ENCODE data around the gene RABGGTA.

The RABGGTA gene

DNA sequence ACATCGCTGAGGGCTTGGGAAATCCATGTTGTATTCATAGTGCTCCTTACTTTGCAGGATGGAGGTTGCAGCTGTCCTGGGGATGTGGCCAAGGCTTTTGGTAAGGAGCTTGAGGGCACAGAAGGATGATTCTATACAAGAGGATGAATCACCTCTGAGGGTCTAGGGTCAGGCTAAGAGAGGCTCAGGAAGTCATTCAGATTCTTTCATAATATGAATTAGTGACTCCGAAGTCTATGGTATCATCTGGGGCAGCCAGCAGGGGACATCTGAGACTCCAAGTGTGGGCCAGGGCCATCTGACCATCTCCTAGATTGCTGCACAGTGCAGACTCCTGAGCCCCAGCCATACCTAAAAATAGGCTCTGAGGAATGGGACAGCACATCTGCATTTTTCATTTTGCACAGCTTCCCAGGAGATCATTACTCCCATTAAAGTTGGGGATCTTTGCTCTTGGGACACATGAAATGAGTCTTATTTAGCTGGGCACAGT, 33.9 kb downstream of the RABGGTA start:
- no peak for DNase-seq (ENCODE audit: insufficient read length, low spot score)
- TF ChIP-seq PAX5 (IDR thresholded peaks at IDR 0.05; ENCODE audit: insufficient read depth, low read length, severe bottlenecking) (no peak), POU2F2 (IDR thresholded peaks at IDR 0.05; ENCODE audit: low read depth, low read length) (no peak), POLR2AphosphoS5 (IDR thresholded peaks at IDR 0.05; ENCODE audit: low read depth, low read length) (no peak), TAF1 (IDR thresholded peaks at IDR 0.05; ENCODE audit: low read depth, low read length) (no peak), POLR2A (IDR thresholded peaks at IDR 0.05; ENCODE audit: low read depth, low read length) (no peak), SPI1 (IDR thresholded peaks at IDR 0.05; ENCODE audit: low read depth, low read length) (no peak)
- no peak for FAIRE-seq

DNA sequence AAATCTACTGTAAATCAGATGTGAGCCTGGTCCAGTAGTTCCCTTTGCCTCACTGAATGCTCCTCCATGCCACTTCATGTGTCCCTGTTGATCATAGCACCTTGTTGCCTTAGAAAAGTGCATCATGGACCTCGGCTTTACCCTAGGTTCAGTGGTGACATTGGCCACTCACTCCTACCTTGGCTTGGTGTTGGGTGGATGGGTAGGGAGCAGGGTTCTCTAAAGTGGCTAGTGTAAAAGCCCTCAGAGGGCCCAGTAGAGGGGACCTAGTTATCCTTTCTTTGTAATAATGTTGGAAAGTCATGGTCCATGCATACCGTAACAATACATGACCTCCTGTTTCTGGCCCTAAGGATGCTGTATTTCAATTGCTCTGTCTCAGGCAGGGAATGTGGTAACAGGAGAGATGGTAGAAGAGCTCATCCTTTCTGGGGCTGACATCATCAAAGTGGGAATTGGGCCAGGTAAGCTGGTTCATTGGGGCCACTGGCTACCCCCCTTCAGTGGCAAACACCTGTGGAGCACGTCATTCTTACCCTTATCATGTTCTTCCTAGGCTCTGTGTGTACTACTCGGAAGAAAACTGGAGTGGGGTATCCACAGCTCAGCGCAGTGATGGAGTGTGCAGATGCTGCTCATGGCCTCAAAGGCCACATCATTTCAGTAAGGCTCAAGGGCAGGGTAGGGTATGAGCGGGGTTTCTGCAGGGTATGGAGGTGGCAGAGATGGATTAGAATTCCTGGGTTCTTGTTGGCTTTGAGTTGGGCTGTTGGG, 34.5 kb downstream of the RABGGTA start:
- TF ChIP-seq TAF1 (IDR thresholded peaks at IDR 0.05; ENCODE audit: low read depth, low read length) = no peak
- TF ChIP-seq PAX5 (IDR thresholded peaks at IDR 0.05; ENCODE audit: insufficient read depth, low read length, severe bottlenecking) = no peak
- TF ChIP-seq SPI1 (IDR thresholded peaks at IDR 0.05; ENCODE audit: low read depth, low read length) = no peak
- TF ChIP-seq POLR2A (IDR thresholded peaks at IDR 0.05; ENCODE audit: low read depth, low read length) = peak; percentile 40; the same call in 1 of the 2 replicates
- TF ChIP-seq POLR2AphosphoS5 (IDR thresholded peaks at IDR 0.05; ENCODE audit: low read depth, low read length) = peak; percentile 33; the same call in 1 of the 2 replicates
- DNase-seq (ENCODE audit: insufficient read length, low spot score) (no peak), FAIRE-seq (no peak)

DNA sequence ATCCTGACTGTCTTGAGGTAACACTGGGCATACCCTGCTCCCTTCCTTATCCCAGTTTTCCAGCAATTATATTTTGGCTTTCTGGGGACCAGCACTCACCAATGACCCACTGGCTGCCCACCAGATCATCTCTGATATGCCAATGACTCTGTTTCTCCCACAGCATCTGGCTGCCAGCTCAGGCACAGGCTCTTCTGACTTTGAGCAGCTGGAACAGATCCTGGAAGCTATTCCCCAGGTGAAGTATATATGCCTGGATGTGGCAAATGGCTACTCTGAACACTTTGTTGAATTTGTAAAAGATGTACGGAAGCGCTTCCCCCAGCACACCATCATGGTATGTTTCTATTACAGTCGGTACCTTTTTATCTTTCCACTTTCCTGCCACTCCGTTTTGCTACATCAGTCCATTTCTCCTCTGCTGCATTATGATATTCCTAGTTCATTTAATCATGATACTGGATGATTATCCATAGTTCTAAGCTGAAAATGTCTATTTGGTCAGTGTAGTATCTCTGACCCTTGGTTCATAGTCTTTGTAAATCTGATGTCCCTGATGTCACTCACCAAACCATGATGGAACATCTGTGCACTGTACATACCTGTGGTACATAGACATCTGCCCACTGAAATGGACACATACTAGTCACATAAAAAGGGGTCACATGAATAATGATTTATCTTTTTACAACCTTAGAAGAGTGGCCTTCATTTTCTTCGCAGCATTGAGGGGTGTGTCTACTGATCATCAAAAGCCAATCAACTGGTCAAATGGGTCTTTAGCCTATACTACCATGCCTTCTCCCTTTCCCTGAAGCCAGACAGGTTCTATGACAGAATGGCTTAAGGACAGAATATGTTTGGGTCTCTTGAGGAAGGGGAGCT, 35.4 kb downstream of the RABGGTA start:
- FAIRE-seq (no peak), DNase-seq (ENCODE audit: insufficient read length, low spot score) (no peak)
- TF ChIP-seq PAX5 (IDR thresholded peaks at IDR 0.05; ENCODE audit: insufficient read depth, low read length, severe bottlenecking) (no peak), TAF1 (IDR thresholded peaks at IDR 0.05; ENCODE audit: low read depth, low read length) (no peak), POLR2A (IDR thresholded peaks at IDR 0.05; ENCODE audit: low read depth, low read length) (no peak), POU2F2 (IDR thresholded peaks at IDR 0.05; ENCODE audit: low read depth, low read length) (no peak), POLR2AphosphoS5 (IDR thresholded peaks at IDR 0.05; ENCODE audit: low read depth, low read length) (no peak; the same call in 1 of the 2 replicates), SPI1 (IDR thresholded peaks at IDR 0.05; ENCODE audit: low read depth, low read length) (no peak)

DNA sequence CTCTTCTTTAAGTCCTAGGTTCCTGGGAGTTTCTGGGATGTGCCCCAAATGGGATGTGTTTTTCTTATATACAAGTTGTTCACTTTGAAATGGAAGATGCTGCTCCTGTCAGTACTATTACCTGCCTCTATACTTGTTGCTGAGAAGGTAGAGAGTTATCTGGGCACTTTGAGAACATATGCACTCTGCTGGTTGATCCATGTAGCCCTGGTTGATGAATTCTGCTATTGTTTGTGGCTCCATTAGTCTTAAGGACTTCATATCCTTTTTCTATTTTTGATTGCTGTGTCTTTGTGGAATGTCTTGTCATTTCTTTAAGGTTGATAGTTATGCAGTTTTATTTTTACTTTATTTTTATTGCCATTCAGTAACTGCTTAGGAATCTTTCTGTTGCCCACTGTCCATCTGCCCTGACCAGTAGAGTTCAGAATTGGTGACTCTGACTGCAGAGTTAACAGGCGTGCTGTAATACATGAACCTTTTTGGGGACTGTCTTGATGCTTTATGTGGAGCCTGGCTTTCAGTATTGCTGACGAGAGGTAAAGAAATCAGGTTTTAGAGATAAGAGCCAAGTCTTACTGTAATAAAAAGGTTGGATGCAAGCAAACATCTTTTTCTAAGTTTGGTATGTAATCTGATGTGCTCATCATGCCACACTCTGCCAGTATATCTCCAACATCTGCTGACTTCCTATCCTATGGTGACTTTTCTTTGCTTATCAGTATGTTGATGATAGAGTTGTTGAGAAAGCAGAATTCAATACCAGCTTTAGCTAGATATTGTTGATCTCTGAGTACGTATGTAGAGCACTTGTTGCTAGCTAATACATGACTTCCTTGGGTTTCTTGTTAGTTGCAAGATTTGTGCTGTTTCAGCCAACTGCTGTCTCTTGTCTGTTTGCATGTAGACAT, 37.0 kb downstream of the RABGGTA start:
- no peak for DNase-seq (ENCODE audit: insufficient read length, low spot score)
- TF ChIP-seq POU2F2 (IDR thresholded peaks at IDR 0.05; ENCODE audit: low read depth, low read length) = no peak
- no peak for TF ChIP-seq PAX5 (IDR thresholded peaks at IDR 0.05; ENCODE audit: insufficient read depth, low read length, severe bottlenecking)
- TF ChIP-seq POLR2AphosphoS5 (IDR thresholded peaks at IDR 0.05; ENCODE audit: low read depth, low read length) = no peak
- no peak for TF ChIP-seq TAF1 (IDR thresholded peaks at IDR 0.05; ENCODE audit: low read depth, low read length)
- TF ChIP-seq POLR2A (IDR thresholded peaks at IDR 0.05; ENCODE audit: low read depth, low read length) = no peak
- TF ChIP-seq SPI1 (IDR thresholded peaks at IDR 0.05; ENCODE audit: low read depth, low read length) = no peak
- FAIRE-seq = no peak

DNA sequence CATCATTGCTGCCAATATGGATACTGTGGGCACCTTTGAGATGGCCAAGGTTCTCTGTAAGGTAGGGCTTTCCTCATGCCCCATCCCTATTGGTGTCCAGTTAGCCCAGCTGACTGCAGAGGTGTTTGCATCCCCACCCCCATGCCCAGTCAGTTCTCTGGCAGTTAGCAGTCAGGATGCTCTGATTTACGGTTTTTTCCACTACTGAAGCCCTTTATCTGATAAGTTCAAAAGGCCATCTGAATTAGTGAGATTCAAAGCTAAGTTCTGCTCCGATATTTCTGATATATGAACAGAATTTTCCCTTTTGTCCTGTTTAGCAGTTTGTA, 37.9 kb downstream of the RABGGTA start:
- DNase-seq (ENCODE audit: insufficient read length, low spot score) (no peak), FAIRE-seq (peak; percentile 16)
- no peak for TF ChIP-seq POLR2A (IDR thresholded peaks at IDR 0.05; ENCODE audit: low read depth, low read length)
- TF ChIP-seq PAX5 (IDR thresholded peaks at IDR 0.05; ENCODE audit: insufficient read depth, low read length, severe bottlenecking) = no peak
- no peak for TF ChIP-seq SPI1 (IDR thresholded peaks at IDR 0.05; ENCODE audit: low read depth, low read length)
- no peak for TF ChIP-seq POLR2AphosphoS5 (IDR thresholded peaks at IDR 0.05; ENCODE audit: low read depth, low read length)
- TF ChIP-seq POU2F2 (IDR thresholded peaks at IDR 0.05; ENCODE audit: low read depth, low read length) = no peak
- TF ChIP-seq TAF1 (IDR thresholded peaks at IDR 0.05; ENCODE audit: low read depth, low read length) = no peak

DNA sequence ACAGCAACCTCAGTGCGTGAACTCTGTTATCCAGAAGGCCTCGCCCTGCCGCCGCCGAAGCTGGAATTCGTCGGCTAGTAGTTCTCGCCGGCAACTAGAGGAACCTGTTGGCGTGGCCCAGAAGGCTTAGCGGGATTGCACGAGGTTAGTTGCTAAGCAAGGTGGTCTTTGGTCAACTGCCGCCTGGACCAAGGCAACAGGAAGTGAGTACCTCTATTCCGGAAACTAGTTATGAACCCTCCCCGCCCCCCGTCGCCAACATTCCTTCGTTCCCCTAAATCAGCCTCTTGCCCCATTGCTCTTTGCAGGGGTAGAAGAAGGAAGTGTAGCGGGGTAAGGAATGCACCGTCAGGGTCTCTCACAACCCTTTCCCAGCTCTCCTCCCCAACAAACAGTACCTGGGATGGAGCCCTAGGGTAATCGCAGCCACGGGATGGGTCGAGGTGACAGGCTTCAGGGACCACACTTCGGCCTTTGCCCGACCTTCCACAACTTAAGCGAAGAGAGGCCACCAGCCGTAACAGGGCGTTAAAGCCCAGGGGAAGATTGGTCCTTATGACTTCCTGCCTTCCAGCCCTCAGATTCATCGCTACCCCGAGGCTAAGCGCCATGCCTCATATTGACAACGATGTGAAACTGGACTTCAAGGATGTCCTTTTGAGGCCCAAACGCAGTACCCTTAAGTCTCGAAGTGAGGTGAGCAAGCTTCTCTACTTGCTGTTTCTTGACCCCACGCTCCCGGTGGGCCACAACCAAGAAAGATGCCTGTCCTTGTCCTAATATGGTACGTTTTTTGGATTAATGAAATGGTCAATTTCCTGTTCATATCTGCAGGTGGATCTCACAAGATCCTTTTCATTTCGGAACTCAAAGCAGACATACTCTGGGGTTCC, 38.5 kb downstream of the RABGGTA start, which contains the start of gene GMPR2:
Gene GMPR2, plus strand, starts transcription at position 285 of the 893 bp plus-strand sequence. Its CDS starts 325 bp downstream, at position 610.
- peak; percentile 12 for TF ChIP-seq TAF1 (IDR thresholded peaks at IDR 0.05; ENCODE audit: low read depth, low read length)
- no peak for TF ChIP-seq PAX5 (IDR thresholded peaks at IDR 0.05; ENCODE audit: insufficient read depth, low read length, severe bottlenecking)
- 0 out of 2 replicates have a peak, but pooled peaks have one; percentile 16 for TF ChIP-seq POU2F2 (IDR thresholded peaks at IDR 0.05; ENCODE audit: low read depth, low read length)
- peak; percentile 50; the same call in 1 of the 2 replicates for TF ChIP-seq SPI1 (IDR thresholded peaks at IDR 0.05; ENCODE audit: low read depth, low read length)
- no peak; the same call in 1 of the 2 replicates for TF ChIP-seq POLR2A (IDR thresholded peaks at IDR 0.05; ENCODE audit: low read depth, low read length)
- no peak; the same call in 1 of the 2 replicates for TF ChIP-seq POLR2AphosphoS5 (IDR thresholded peaks at IDR 0.05; ENCODE audit: low read depth, low read length)
- peak; percentile 56 for FAIRE-seq
- no peak for DNase-seq (ENCODE audit: insufficient read length, low spot score)

DNA sequence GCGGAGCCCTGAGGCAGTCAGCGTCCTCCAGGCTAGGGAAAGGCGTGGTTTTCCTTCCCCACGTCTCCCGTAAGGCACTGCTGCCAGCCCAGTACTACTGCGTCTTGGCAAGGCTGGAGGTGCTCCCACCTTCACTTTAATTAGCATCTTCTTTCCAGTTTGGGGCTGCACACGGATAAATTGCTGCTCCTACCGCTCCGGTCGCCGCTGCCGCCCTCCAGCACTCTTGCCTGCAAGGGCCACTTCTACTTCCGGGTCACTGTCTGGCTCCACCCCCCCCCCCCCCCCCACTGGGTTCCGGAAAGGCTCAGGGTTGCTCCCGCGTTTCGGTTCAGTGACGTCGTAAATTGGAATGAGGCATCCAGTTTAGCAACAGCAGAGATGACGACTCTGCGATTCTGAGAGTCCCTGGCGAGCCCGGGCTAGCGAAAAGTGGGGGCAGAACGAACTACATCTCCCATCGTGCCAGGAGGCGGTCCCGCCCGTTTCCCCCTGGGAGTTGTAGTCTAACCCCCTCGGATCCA, 39.2 kb downstream of the RABGGTA start, which contains the start of gene NEDD8:
Gene NEDD8, minus strand, starts transcription at position 247 of the 524 bp plus-strand sequence. Its CDS starts 100 bp downstream, at position 147.
- DNase-seq (ENCODE audit: insufficient read length, low spot score) (peak; percentile 71), FAIRE-seq (peak; percentile 80)
- 0 out of 2 replicates have a peak, but pooled peaks have one; percentile 18 for TF ChIP-seq POLR2A (IDR thresholded peaks at IDR 0.05; ENCODE audit: low read depth, low read length)
- TF ChIP-seq POU2F2 (IDR thresholded peaks at IDR 0.05; ENCODE audit: low read depth, low read length) = no peak
- peak; percentile 25; the same call in 1 of the 2 replicates for TF ChIP-seq POLR2AphosphoS5 (IDR thresholded peaks at IDR 0.05; ENCODE audit: low read depth, low read length)
